IMR-90 (cell line): ENCODE measurements around the gene SEC16B. TPM values are rescaled to one million over a fixed set of nuclear protein-coding genes. Genes with fewer than 3 reads are reported as not detected.

Experiments used
- ATAC-seq: fragments of 200-7000 bp; cut with Tn5 transposase; 2 replicates; pipeline ENCODE4 v1.9.1; 2020; ENCODE audit warnings: low read depth, mild to moderate bottlenecking, moderate library complexity
- BruUV-seq: library from RNA; stranded (reverse); fragments of 400-500 nt; replicated peaks from 2 replicates; lab custom pipeline; 2021; lab: Mats Ljungman, UMichigan
- CTCF ChIA-PET: fragments of 300-600 bp; formaldehyde crosslinking; extraction: SDS; loops from one replicate; lab custom pipeline; 2021; ENCODE audit warnings: antibody characterized with exemption; lab: Yijun Ruan, JAX
- POLR2A ChIA-PET: fragments of 300-600 bp; sonication (Branson Sonifier 250); formaldehyde crosslinking; loops from one replicate; lab custom pipeline; 2022; ENCODE audit warnings: antibody characterized with exemption; ENCODE audit not compliant: unreplicated experiment; lab: Charles Lee
- DNase-seq: peaks from one replicate; pipeline ENCODE4 v3.0.0; 2013
- H2AFZ ChIP-seq: replicated peaks from 2 replicates; pipeline ENCODE3; 2013; ENCODE audit warnings: low read length, mild to moderate bottlenecking; ENCODE audit not compliant: poor library complexity
- H2AK5ac ChIP-seq: 2 replicates; pipeline ENCODE4 v1.6.1; 2013; ENCODE audit warnings: low read depth, low read length, inconsistent platforms
- H2AK9ac ChIP-seq: replicated peaks from 2 replicates; pipeline ENCODE3; 2013; ENCODE audit warnings: mild to moderate bottlenecking, low read depth, low read length, moderate library complexity; ENCODE audit not compliant: poor library complexity
- H2BK120ac ChIP-seq: 2 replicates; pipeline ENCODE4 v1.6.1; 2013; ENCODE audit warnings: low read depth, low read length, inconsistent platforms
- H2BK15ac ChIP-seq: 3 replicates; pipeline ENCODE4 v1.6.1; 2013; ENCODE audit warnings: low read depth, low read length, inconsistent platforms
- H2BK20ac ChIP-seq: 2 replicates; pipeline ENCODE4 v1.6.1; 2013; ENCODE audit warnings: low read depth, mild to moderate bottlenecking, inconsistent platforms, low read length, moderate library complexity
- H2BK5ac ChIP-seq: 2 replicates; pipeline ENCODE4 v1.6.1; 2013; ENCODE audit warnings: mild to moderate bottlenecking, low read depth, low read length, inconsistent platforms; ENCODE audit not compliant: poor library complexity, severe bottlenecking
- H3K14ac ChIP-seq: replicated peaks from 2 replicates; pipeline ENCODE4 v1.6.1; 2013; ENCODE audit warnings: low read depth, low read length, inconsistent platforms
- H3K18ac ChIP-seq: 2 replicates; pipeline ENCODE4 v1.6.1; 2013; ENCODE audit warnings: low read depth, low read length, control low read depth
- H3K23ac ChIP-seq: 2 replicates; pipeline ENCODE4 v1.6.1; 2013; ENCODE audit warnings: low read depth, low read length, inconsistent platforms
- H3K27ac ChIP-seq: 2 replicates; pipeline ENCODE4 v1.5.1; 2013; ENCODE audit warnings: mild to moderate bottlenecking, control low read depth, low read length; ENCODE audit not compliant: insufficient read depth
- H3K27me3 ChIP-seq: 2 replicates; pipeline ENCODE4 v1.6.1; 2013; ENCODE audit warnings: low read length; ENCODE audit not compliant: control insufficient read depth, insufficient read depth
- H3K36me3 ChIP-seq: 2 replicates; pipeline ENCODE4 v1.6.1; 2013; ENCODE audit warnings: low read length, mixed read lengths; ENCODE audit not compliant: control insufficient read depth, insufficient read depth
- H3K4ac ChIP-seq: 2 replicates; pipeline ENCODE4 v1.6.1; 2013; ENCODE audit warnings: low read depth, low read length, inconsistent platforms
- H3K4me1 ChIP-seq: 2 replicates; pipeline ENCODE4 v1.6.1; 2013; ENCODE audit warnings: low read length, mixed read lengths; ENCODE audit not compliant: control insufficient read depth, insufficient read depth
- H3K4me2 ChIP-seq: 2 replicates; pipeline ENCODE4 v1.6.1; 2013; ENCODE audit warnings: low read depth, mild to moderate bottlenecking, control low read depth, low read length, moderate library complexity
- H3K4me3 ChIP-seq: 2 replicates; pipeline ENCODE4 v1.5.1; 2013; ENCODE audit warnings: low read depth, mild to moderate bottlenecking, control low read depth, low read length, moderate library complexity; ENCODE audit not compliant: insufficient read depth
- H3K56ac ChIP-seq: 2 replicates; pipeline ENCODE4 v1.6.1; 2013; ENCODE audit warnings: low read length, inconsistent platforms; ENCODE audit not compliant: insufficient read depth; ENCODE audit errors: extremely low read depth
- H3K79me1 ChIP-seq, 2 experiments: 2 replicates each; pipeline ENCODE4 v1.6.1; 2013; ENCODE audit warnings: low read length in 2 of 2, inconsistent platforms in 1 of 2, low read depth in 1 of 2
- H3K9ac ChIP-seq: 2 replicates; pipeline ENCODE4 v1.6.1; 2013; ENCODE audit warnings: low read depth, low read length, control low read depth
- H3K9me1 ChIP-seq: 2 replicates; pipeline ENCODE4 v1.6.1; 2013; ENCODE audit warnings: low read length, inconsistent platforms; ENCODE audit not compliant: insufficient read depth
- H3K9me3 ChIP-seq: 2 replicates; pipeline ENCODE4 v1.6.1; 2013; ENCODE audit warnings: low read length; ENCODE audit not compliant: control insufficient read depth, insufficient read depth
- H4K20me1 ChIP-seq: 2 replicates; pipeline ENCODE4 v1.6.1; 2013; ENCODE audit warnings: low read length, inconsistent platforms; ENCODE audit not compliant: insufficient read depth
- H4K5ac ChIP-seq: 2 replicates; pipeline ENCODE4 v1.6.1; 2013; ENCODE audit warnings: mild to moderate bottlenecking, low read depth, low read length, control low read depth
- H4K8ac ChIP-seq, 2 experiments: 2 replicates each; pipeline ENCODE4 v1.6.1; 2013; ENCODE audit warnings: low read depth in 2 of 2, low read length in 2 of 2, control low read depth in 1 of 2, inconsistent platforms in 1 of 2
- H4K91ac ChIP-seq: 2 replicates; pipeline ENCODE4 v1.6.1; 2013; ENCODE audit warnings: low read depth, low read length, inconsistent platforms; ENCODE audit not compliant: insufficient read depth
- BHLHE40 ChIP-seq: fragments of 150-350 bp; IDR thresholded peaks from 2 replicates; pipeline ENCODE4 v1.6.1; 2016; ENCODE audit warnings: mild to moderate bottlenecking, low read depth, low read length
- CHD1 ChIP-seq: IDR thresholded peaks from 2 replicates; pipeline ENCODE4 v1.6.1; 2012; ENCODE audit warnings: low read depth, low read length, improper control_type of control experiment
- FOS ChIP-seq: fragments of 150-350 bp; IDR thresholded peaks from 2 replicates; pipeline ENCODE4 v1.6.1; 2016; ENCODE audit warnings: low read depth, low read length
- MAFK ChIP-seq: IDR thresholded peaks from 2 replicates; pipeline ENCODE4 v1.6.1; 2012; ENCODE audit warnings: low read depth, low read length, improper control_type of control experiment
- POLR2A ChIP-seq: IDR thresholded peaks from 2 replicates; pipeline ENCODE4 v1.6.1; 2012; ENCODE audit warnings: mild to moderate bottlenecking, low read depth, low read length
- RAD21 ChIP-seq: IDR thresholded peaks from 2 replicates; pipeline ENCODE4 v1.6.1; 2012; ENCODE audit warnings: low read length, improper control_type of control experiment
- WGBS, 2 experiments: methylation state at CpG; one replicate each; pipeline versions ENCODE4 v1.1.5 to v1.1.7; 2013; ENCODE audit warnings: missing lambda C conversion rate in 2 of 2; ENCODE audit not compliant: insufficient read length in 1 of 2; ENCODE audit errors: extremely low coverage in 2 of 2; 5-methylcytosine and 5-hydroxymethylcytosine counted together
- dilution Hi-C: fragments of 300-500 bp; cut with HindIII; formaldehyde crosslinking; loops from one replicate; pipeline ENCODE4 v1.14.3; 2018; ENCODE audit warnings: low sequenced_read_pairs; ENCODE audit not compliant: unreplicated experiment
- in situ Hi-C: fragments of 300-500 bp; cut with MboI; formaldehyde crosslinking; loops from 3 replicates; pipeline ENCODE4 v1.14.3; 2019; ENCODE audit warnings: low sequenced_read_pairs, inconsistent platforms, mixed read lengths
- intact Hi-C: fragments of 100-400 bp; cut with micrococcal nuclease; formaldehyde crosslinking; loops from 2 replicates; pipeline ENCODE4 v1.10.0; 2022
- polyA plus RNA-seq, 3 experiments: library from polyadenylated mRNA; depleted of rRNA; stranded (reverse); fragments of >200 nt; gene quantifications; 2 replicates each; pipeline ENCODE4 v1.2.3, GENCODE V29; 2012; ENCODE audit warnings: low replicate concordance in 1 of 3
- total RNA-seq: library from RNA; depleted of rRNA; stranded (reverse); fragments of >200 nt; gene quantifications from 2 replicates; pipeline ENCODE4 v1.2.3, GENCODE V29; 2012

The SEC16B gene
- total and polyA plus RNA-seq, 2 of the 4 experiments (the other 2 are of a cell fraction), result 4.3 TPM

DNA sequence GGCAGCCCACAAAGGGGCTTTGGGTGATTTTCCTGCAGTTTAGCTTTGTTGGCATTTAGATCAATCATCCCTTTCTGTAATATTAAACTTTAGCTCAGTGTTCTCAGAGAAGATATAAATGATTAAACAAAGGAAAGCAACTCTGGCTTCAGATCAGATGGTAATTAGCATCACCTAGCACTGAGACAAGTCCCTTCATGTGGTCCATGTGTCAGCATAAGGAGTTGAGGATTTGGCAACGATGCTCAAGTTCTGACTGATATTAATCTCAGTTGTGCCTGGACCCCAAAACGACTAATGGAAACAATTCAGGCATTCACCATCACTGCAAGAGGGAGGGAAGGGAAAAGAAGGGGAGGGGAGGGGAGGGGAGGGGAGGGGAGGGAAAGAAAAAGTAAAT, 60.4 kb downstream of the SEC16B start:
- peaks cover 2% of the 10 kb centered on the region; the same call in 1 of the 2 replicates for H3K9me1 ChIP-seq
- H3K14ac ChIP-seq, result no peak overlapping the region
- no peaks in the 10 kb centered on the region for H4K20me1 ChIP-seq
- in situ Hi-C loops (no loop called here), intact Hi-C loops (no loop called here), dilution Hi-C loops (no loop called here)
- TF ChIP-seq BHLHE40 (no peak), RAD21 (no peak), POLR2A (no peak), FOS (no peak), MAFK (no peak), CHD1 (no peak)
- no peak overlapping the region for H2AK5ac ChIP-seq
- ChIA-PET CTCF (interaction anchor here (0.6 kb wide), 1 partner anchor 118 kb away, joined by 3 read pairs; no protein-coding TSS in a partner anchor), POLR2A (interaction anchor here (0.6 kb wide), 1 partner anchor 700 kb away, joined by 4 read pairs; no protein-coding TSS in a partner anchor)
- no peak overlapping the region for H2BK15ac ChIP-seq
- H4K8ac ChIP-seq, result no peak overlapping the region
- H2BK20ac ChIP-seq, result no peak overlapping the region
- no peaks in the 10 kb centered on the region for H3K36me3 ChIP-seq
- no TSS peak for BruUV-seq
- H3K4me3 ChIP-seq, result no peak overlapping the region
- DNase-seq (no peak), ATAC-seq (no peak)
- H3K56ac ChIP-seq, result no peak overlapping the region
- no peak overlapping the region for H3K4ac ChIP-seq
- H3K9me3 ChIP-seq, result no peaks in the 10 kb centered on the region; the same call in 1 of the 2 replicates
- no peak overlapping the region for H3K18ac ChIP-seq
- peaks cover under 1% of the 10 kb centered on the region; the same call in 1 of the 2 replicates for H3K4me1 ChIP-seq
- no peak overlapping the region for H3K9ac ChIP-seq
- no peak overlapping the region for H2BK5ac ChIP-seq
- WGBS, 2 experiments, result no CpG with 5 or more reads among the region's 2 CpGs
- H4K91ac ChIP-seq, result no peak overlapping the region
- no peak overlapping the region for H3K23ac ChIP-seq
- no peak overlapping the region for H2BK120ac ChIP-seq
- H3K4me2 ChIP-seq, result no peak overlapping the region
- H3K79me1 ChIP-seq, result no peaks in the 10 kb centered on the region
- H3K27me3 ChIP-seq, result peaks cover 12% of the 10 kb centered on the region
- H4K5ac ChIP-seq, result no peak overlapping the region
- H2AFZ ChIP-seq, result no peak overlapping the region
- H2AK9ac ChIP-seq, result no peak overlapping the region
- H3K27ac ChIP-seq, result no peak overlapping the region
